ENCODE results near the gene HARS2.
A peak's percentile ranks its signal among the peaks of the same experiment; 100 is the strongest.
"Not testable (repeated sequence)": the region's sequence is repeated elsewhere in the genome, so short reads cannot be mapped to it uniquely, and the experiment has no call there.

Gene HARS2

DNA sequence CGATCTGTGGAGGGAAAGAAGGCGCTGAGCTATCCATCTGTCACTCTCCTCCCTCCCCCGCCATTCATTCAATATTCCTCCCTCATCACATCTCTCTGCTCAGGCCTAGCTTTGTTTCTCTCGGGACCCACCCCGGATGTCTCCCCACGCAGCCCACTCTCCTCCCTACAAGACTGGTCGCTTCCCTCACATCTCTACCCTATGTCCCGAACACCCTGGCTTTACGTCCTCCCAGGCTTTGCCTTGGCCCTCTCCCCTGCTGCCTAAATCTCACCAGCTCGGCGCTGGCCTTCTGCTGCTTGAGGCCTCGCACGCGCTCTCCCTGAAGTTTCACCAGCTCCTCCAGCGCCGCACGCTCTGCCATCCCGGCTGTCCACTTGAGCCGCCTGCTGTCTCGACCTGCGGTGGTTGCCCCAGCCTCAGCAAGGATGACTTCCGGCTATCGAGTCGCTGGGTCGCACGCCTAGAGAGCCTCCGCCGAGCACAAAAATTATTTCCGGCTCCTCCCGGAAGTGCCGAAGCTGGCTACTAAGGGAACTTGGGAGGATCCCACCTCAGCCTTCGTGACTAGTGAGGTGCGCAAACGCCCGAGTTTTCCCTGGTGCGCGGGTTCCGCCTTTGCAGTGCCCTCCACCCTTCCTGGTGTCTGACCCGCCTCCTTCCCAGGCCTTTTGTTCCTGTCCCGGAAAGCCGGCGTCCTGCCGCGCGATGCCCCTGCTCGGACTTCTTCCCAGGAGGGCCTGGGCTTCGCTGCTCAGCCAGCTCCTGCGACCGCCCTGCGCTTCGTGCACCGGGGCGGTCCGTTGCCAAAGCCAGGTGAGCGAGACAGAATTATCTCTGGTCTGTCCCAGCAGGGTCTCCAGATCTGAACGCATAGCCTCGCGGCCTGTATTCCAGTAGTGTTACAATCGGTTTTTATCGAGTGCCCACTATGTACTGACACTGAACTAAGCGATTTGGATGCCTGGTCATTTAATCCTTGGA lies at the start of gene HARS2, which contains the start of gene HARS1:
Gene HARS2, plus strand, starts transcription at position 515 of the 984 bp plus-strand sequence. Its CDS starts 194 bp downstream, at position 709.
Gene HARS1, minus strand, starts transcription at position 430 of the 984 bp plus-strand sequence. Its CDS starts 66 bp downstream, at position 364.
- DNase-seq: peak; percentile 98

DNA sequence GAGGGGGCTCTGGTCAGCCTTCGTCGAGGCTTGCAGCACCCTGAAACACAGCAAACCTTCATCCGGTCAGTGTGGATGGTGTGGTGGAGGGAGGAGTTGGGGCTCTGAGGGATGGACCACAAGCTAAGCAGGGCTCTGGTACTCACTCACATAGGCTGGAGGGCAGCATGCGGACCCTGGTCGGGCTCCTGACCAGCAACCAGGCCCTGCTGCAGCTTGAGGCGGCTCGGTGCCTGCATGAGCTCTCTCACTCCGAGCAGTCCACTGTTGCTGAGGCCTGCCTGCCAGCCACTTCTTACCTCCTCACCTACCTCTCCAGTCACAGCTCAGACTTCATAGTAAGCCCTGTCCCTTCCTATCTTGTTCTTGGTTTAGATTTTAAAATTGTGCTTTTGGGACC lies 49.5 kb upstream of the HARS2 start:
- no peak for DNase-seq

GRCh38 chr5:140642718-140643117 lies 48.5 kb upstream of the HARS2 start:
- DNase-seq: no peak

DNA sequence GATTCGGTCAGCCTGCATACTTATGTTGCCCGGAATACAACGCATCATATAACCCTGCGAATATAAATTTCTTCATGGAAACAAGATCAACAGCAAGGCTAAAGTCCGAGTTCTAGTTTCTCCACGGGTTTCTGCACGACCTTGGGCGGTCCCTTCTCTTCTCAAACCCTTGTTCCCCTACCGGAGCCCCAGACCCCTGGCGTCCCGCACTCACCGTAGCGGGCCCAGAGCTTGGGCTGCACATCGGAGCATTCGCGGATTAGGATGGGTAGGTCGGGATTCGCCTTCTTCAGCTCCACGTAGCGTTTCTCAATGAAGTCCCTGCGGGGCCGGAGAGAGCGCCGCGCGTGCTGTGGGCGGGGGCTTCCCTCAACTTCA lies 44.2 kb upstream of the HARS2 start:
- DNase-seq: no peak

GRCh38 chr5:140658870-140659269 lies 32.4 kb upstream of the HARS2 start:
- no peak for DNase-seq

GRCh38 chr5:140660371-140660770 lies 30.9 kb upstream of the HARS2 start:
- not testable (repeated sequence) for DNase-seq

- DNase-seq: no peak
Measured at GRCh38 chr5:140664030-140664358, 27.3 kb upstream of the HARS2 start.

DNA sequence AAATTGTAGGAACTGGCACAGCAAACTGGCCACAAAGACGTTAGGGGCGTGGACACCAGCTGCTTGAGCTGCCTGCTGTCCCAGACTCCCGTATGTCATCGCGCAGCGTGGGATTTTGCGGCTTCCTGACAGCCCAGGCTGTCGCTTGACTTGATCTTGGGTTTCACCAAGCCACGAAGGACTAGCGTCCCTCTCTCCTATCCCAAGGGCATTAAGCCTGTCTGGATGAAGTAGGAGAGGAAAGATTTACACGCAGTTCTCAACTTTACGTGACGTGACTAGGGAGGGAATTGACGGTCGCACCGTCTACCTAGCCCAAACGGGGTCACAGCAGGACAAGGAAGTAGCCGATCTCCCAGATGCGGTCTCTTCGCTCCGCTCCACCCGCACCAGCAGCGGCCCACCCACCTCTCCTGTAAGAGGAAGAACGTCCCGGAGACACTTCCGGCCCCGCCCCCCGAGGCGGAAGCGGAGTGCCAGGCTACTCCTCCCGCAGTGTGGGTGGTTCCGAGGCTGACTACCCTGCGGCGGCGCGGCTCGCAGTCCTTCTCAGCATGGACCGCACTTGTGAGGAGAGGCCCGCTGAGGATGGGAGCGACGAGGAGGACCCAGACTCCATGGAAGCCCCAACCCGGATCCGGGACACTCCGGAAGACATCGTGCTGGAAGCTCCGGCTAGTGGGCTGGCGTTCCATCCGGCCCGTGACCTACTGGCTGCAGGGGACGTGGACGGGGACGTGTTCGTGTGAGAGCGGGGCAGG lies 26.7 kb upstream of the HARS2 start, which contains the start of gene WDR55:
Gene WDR55, plus strand, starts transcription at position 546 of the 761 bp plus-strand sequence. Its CDS starts 9 bp downstream, at position 555.
- DNase-seq: peak; percentile 93 to 96

DNA sequence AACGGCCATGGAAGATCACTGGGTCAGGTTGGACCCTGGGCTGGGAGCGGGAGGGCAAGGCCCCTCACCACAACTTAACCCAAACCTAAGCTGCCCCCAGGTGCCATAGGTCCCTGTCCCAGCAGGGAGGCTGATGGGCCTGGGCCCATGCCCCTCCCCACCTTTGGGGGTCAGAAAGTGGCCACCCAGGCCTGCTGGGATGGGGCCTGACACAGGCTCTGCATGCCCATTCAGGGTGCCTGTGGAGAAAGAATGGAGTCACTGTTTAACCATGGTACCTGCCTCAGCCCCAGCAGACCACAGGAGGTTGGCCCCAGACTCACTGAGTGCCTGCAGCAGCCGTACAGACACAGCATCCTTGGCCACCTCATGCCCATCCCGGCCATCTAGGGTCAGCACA lies 20.2 kb upstream of the HARS2 start:
- not testable (repeated sequence) for DNase-seq

DNA sequence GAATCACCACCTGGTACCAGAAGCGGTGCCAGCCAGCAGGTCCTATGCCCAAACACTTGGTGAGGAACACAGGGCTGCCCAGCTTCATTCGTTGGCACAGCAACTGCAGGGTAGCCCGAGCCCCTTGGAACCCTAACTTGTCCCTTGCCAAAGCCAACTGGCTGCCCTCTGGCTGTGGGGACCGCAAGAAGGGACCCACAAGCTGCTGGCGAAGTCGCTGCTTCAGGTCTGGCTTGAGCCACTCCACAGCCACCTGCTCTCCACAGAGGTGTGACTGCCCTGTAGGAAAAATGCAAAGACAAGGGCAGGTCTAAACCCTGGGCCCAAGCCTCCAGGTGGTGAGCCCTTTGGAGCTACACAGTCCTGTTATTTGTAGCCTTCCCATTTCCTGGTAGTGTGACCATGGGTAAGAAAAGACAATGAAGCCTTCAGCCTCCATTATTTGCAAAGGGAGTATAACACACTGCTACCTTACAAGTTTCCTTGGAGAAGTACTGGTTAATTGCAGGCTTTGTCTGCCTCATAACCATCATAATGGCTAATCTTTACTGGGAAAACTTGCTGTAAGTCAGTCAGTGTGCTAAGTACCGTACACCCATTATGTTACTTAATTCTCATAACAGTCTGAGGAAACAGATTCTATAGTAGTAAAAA lies 19.7 kb upstream of the HARS2 start:
- no peak for DNase-seq

DNA sequence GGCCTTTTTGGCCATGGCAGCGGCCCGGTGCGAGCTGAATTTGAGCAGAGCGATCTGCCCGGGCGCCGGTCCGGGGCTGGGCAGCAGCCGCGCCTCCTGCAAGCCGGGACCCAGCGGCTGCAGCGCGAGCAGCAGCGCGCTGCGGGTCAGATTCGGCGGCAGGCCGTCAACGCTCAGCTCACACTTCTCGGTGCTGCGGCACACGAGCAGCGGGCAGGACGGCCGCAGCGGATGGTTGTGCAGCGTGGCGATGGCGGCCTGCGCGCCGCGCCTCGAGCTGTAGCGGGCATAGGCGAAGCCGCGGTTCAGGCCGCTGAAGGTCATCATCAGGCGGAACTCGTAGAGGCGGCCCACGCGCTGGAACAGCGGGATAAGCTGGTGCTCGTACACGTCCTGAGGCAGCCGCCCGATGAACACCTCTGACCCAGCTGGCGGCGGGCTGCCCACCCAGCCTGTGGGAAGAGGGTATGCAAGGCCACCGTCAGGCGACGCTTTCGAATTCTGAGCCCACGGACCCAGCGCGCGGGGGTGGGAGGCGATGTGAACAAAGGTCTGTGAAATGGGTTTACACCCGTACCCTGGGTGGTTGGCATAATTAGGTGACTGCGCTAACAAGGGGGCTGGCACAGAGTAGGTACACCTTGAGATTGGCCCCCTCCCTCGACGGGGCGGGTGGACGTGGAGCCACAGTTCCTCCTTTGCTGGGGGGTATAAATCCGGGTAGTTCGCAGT lies 18.6 kb upstream of the HARS2 start:
- DNase-seq: no peak

DNA sequence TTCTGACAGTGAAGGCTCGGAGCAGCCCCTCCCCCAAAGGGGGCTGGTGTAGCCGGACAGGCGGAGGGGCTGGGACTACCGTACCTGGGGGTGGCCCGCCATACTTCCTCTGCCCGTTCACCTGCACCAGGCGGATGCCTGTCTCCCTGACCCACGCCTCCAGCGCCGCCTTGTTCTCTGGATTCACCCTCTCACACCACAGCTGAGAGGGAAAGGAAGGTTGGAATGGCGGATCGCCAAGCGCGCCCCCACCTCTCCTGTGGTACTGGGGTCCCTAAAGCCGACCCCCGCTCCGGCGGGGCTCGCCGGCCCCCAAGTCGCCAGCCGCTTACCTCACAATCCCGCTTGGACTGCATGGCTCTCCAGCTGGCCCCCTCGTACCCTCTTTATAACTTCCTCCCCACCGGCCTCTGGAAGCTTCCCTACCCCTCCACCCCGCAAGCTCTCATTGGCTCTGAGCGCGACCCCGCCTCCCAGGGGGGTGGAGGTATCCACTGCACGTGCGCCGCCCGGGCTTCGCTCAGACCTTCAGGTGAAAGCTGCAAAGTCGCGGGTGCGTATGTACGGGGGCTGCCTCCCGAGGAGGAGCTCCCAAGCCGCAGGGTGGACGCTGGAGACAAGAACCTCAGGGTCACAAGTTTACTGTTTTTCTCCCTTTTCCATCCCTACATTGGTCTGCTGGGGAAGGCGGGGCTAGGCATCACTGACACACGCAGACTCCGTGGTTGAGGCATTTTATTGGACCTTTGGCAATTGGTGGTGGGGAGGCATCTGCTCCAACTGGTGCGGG lies 17.9 kb upstream of the HARS2 start, which contains the start of gene DND1:
Gene DND1, minus strand, starts transcription at position 390 of the 790 bp plus-strand sequence. Its CDS starts 34 bp downstream, at position 356.
- no peak for DNase-seq

DNA sequence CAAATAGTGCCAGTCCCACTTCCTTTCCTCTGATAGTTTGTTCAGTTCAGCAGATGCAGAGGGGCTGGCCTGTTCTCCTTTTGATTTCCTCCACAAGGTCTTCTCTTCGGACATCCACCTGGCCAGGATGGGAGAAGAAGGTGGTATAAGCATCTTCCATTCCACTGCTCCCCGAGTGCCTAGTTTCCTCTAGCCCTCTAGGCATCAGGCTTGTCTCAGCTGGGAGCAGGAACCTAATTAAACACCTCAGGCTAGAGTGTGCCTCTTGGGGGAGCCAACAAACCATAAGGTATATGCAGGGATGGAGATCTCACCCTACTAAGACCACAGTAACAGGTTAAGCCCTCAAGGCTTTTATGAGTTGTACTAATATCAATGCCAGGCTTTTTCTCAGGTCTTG lies 17.0 kb upstream of the HARS2 start:
- DNase-seq: no peak

DNA sequence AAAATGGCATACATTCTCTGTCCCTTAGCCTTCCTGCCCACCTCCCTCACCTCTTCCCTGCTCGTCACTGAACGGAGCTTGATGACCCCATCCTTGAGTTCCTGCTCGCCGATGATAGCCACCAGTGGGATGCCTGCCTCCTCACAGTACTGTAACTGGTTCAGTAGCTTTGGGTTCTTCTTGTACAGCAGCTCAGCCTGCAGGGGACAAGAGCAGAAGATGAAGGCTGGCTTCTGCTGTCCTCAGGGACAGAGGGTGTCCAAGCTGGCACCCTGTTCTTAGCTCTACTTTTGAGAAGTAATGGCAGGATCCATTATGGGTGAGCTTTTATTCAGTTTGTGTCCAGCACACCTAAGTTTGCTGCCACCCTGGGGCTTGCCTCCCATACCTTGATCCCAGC lies 16.6 kb upstream of the HARS2 start:
- no peak for DNase-seq

DNA sequence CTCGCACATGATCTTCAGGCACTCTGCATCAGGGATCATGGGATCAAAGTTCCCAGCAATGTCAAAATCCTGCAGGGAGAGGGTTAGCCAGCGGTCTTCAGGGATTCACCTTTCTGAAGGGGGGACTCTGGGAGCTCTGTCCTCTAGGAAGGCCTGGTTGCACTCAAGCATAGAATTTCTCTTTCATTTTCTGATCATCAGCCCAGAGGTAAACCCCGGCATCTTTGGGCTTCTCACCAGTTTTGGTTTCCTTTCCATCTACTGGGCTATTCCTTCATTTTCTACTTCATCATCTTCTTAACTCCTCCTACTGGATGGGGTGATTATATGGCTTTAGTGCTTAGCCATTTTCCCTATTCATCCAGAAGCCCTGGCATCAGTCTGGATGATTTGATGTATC lies 13.3 kb upstream of the HARS2 start:
- no peak for DNase-seq

DNA sequence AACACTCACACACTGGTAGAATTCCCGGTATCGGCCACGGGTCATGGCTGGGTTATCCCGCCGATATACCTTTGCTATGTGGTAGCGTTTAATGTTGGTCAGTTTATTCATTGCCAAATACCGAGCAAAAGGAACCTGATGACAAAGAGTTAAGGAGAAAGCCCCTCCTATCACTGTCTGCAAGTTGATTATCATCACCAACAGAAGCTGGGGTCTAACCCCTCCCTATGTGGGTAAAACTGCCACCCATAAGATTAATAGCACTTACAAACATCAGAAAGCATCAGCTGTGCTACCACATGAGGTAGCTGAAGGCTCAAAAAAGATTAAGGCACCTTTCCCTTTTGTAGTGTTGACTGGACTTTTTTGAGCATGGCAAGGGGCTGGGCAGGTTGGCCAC lies 12.3 kb upstream of the HARS2 start:
- DNase-seq: no peak

- no peak for DNase-seq
Measured at GRCh38 chr5:140690376-140690932, 801 bp upstream of the HARS2 start.

DNA sequence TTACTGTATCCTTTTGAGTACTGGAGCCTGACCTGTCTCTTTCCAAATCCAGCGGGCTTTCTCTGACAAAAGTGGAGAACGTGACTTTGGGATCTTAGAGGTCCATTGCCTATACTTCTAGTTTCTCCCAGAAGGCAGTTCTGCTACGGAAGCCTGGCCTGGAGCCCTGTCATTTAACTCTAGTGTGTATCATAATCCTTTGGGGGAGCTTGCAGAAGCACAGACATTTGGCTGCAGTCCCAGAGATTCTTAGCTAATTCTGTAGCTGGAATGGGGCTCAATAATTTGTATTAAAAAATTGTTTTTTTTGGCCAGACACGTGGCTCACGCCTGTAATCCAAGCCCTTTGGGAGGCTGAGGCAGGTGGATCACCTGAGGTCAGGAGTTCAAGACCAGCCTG lies 3.0 kb downstream of the HARS2 start:
- no peak for DNase-seq

DNA sequence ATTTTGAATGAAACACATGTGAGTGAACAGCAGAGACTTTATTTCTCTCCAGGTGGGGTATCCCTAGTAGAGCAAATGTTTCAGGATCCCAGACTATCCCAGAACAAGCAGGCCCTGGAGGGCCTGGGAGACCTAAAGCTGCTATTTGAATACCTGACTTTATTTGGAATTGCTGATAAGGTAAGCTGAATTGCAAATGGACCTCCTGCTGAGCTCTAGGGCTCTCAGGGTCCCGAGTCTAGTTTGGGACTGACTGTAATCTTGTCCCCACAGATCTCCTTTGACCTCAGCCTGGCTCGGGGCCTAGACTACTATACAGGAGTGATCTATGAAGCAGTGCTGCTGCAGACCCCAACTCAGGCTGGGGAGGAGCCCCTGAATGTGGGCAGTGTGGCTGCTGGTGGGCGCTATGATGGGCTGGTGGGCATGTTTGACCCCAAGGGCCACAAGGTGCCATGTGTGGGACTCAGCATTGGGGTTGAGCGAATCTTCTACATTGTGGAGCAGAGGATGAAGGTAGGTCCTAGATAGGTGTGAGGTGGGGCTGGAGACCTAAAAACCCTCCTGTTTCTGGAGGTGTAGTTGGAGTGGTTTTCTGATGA lies 5.7 kb downstream of the HARS2 start:
- no peak for DNase-seq
